Heart left ventricle (tissue), 13 donors: ENCODE data around the gene NCF2.

Source experiments
- POLR2A ChIP-seq, 2 donors: fragments of 450-650 bp; IDR thresholded peaks; one replicate each; pipeline ENCODE4 v1.6.1; 2017; ENCODE audit warnings: antibody characterized with exemption in 2 of 2, mild to moderate bottlenecking in 2 of 2, moderate library complexity in 2 of 2
- TF ChIP-seq, protein P1 (sequence below), 12 donors: fragments of 200-600 bp; sonication (generic) in 4 of 12; IDR thresholded peaks; one replicate each; pipeline versions ENCODE4 v1.5.0 to v1.8.0; 2018 to 2022; ENCODE audit warnings: antibody characterized with exemption in 12 of 12, mild to moderate bottlenecking in 5 of 12
- donor health status: ischemic (EF 13 %, LVEDD 7.1; RV severe dilation, severe dysfunction).
- donor health status: DM: no; HTN: yes; CAD: no.
- donor health status: DM: no; HTN: no; CAD: no.
- donor health status: ischemic (EF 25% LVEDD 6.9; RV normal size, moderate dysfunction).
- donor health status: ischemic (EF 25% LVEDD 5.7; RV mildly dilated, moderate dysfunction).
- donor health status: ischemic (EF 35%, LVEDD 5.7; RV mildly dilated, moderate dysfunction).
- donor health status: nonischemic (EF 11% LVEDD 7.7; RV severe dilation, severe dysfunction).
- donor health status: DM: yes; HTN: yes; CAD: no.
- donor health status: PGD.
- donor health status: ischemic (EF 29% LVEDD 5.4; RV normal size, mild dysfunction).
- donor health status: nonischemic (EF 23%, LVEDD 6.1; RV moderate dilation, normal function).

DNA sequence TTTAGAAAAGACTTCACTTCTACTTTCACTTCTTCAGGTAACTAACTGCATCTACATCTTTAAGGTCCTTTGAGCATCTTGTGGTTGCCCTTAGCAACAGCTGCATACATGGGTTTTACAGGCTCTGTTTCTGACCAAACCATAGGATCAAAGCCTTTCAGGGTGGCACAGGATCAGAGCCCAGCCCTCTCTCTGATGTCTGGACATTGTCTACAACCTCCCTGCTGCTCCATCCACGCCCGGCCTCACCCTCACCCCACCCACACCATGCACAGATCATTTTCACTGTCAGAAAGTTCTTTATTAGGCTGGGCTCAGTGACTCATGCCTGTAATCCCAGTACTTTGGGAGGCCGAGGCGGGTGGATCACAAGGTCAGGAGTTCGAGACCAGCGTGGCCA lies 5.2 kb downstream of the NCF2 start:
- no peak for TF ChIP-seq POLR2A (IDR thresholded peaks at IDR 0.05)
- TF ChIP-seq, protein P1, sequence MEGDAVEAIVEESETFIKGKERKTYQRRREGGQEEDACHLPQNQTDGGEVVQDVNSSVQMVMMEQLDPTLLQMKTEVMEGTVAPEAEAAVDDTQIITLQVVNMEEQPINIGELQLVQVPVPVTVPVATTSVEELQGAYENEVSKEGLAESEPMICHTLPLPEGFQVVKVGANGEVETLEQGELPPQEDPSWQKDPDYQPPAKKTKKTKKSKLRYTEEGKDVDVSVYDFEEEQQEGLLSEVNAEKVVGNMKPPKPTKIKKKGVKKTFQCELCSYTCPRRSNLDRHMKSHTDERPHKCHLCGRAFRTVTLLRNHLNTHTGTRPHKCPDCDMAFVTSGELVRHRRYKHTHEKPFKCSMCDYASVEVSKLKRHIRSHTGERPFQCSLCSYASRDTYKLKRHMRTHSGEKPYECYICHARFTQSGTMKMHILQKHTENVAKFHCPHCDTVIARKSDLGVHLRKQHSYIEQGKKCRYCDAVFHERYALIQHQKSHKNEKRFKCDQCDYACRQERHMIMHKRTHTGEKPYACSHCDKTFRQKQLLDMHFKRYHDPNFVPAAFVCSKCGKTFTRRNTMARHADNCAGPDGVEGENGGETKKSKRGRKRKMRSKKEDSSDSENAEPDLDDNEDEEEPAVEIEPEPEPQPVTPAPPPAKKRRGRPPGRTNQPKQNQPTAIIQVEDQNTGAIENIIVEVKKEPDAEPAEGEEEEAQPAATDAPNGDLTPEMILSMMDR (IDR thresholded peaks at IDR 0.05), result no peak
